Gastroesophageal sphincter (tissue), 3 donors: ENCODE measurements around the gene AK8.

Experiments used
- POLR2A ChIP-seq, 2 donors: fragments of 450-650 bp; IDR thresholded peaks; one replicate each; pipeline ENCODE4 v1.6.1; 2017; ENCODE audit warnings: antibody characterized with exemption in 2 of 2, mild to moderate bottlenecking in 2 of 2, moderate library complexity in 1 of 2
- TF ChIP-seq, protein P1 (sequence below), 4 experiments: fragments of 200-600 bp in 2 of 4; fragments of 450-650 bp in 2 of 4; sonication (generic) in 1 of 4; IDR thresholded peaks; one replicate each; pipeline ENCODE4 v1.5.1; 2017 to 2019; ENCODE audit warnings: antibody characterized with exemption in 4 of 4, mild to moderate bottlenecking in 2 of 4, moderate library complexity in 2 of 4

DNA sequence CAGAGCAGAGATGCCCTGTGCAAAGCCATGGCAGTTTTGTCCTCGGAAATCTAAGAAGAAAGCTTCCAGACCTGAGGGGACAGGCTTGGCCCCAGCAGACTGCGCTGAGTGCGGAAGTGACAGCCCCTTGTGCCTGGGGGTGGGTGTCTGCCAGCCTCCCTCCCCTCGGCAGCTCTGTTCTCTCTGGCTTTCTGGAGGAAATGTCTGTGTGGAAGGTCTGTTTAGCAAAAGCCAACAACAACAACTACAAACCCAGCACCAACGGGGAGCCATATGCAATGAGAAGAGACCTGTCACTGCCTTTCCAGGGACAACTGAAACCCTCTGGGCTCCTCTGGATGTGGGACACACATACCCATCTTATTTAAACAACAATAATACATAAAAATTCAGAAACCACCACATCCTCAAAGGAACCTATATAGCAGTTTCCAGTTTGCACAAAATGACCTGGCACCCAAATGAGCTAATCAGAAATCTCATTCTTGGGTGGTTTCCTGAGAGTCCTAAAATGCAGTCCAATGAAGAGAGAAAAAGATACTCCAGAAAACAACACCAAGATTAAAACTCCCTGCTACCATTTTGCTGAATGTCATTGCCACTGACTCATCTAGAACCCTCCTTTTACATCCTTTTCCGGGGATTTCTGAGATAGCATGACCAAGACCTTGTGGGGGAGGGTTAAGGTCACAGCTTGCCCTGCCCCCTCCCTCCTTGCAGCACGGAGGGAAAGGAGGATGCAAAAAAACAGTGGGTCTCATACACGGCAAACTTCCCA is 97.7 kb downstream of the AK8 start:
- TF ChIP-seq, protein P1, sequence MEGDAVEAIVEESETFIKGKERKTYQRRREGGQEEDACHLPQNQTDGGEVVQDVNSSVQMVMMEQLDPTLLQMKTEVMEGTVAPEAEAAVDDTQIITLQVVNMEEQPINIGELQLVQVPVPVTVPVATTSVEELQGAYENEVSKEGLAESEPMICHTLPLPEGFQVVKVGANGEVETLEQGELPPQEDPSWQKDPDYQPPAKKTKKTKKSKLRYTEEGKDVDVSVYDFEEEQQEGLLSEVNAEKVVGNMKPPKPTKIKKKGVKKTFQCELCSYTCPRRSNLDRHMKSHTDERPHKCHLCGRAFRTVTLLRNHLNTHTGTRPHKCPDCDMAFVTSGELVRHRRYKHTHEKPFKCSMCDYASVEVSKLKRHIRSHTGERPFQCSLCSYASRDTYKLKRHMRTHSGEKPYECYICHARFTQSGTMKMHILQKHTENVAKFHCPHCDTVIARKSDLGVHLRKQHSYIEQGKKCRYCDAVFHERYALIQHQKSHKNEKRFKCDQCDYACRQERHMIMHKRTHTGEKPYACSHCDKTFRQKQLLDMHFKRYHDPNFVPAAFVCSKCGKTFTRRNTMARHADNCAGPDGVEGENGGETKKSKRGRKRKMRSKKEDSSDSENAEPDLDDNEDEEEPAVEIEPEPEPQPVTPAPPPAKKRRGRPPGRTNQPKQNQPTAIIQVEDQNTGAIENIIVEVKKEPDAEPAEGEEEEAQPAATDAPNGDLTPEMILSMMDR (IDR thresholded peaks at IDR 0.05) = no peak
- TF ChIP-seq POLR2A (IDR thresholded peaks at IDR 0.05) = no peak
